Measurements from ENCODE around the gene PLPPR1.

The PLPPR1 gene

DNA sequence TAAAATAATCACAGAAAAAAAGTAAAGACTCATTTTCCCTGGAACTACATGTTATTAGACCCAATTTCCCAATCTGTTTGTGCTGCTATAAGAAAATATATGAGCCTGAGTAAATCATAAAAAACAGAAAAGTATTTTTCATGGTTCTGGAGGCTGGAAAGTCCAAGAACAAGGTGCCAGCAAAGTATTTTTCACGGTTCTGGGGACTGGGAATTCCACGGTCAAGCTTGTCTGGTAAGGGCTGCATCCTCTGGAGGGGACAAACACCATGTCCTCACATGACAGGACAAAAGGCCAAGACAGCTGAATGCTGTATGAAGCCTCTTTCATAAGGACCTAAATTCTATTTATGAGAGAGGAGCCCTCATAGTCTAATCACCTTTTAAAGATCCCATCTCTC lies 172.3 kb downstream of the PLPPR1 start:
- no peak for DNase-seq (ENCODE audit: extremely low read depth in 1 of 2, low read depth in 1 of 2)

DNA sequence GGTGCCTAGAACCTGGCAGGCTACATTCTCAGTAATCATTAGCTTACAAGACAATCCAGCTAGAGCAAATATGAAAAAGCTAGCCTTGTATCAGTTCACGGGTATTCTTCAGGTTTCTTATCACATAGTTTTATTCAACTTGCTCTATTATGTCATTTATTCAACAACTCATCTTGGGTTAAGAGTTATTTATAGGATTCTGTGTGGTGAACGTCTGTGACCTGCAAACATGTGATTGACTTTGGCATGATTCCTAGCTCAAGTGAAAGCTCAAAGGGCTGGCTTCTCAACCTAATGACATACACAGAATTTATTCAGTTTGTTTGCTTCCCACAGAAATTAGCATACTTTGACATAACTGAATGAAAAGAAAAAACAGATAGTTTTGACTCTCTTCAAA lies 173.1 kb downstream of the PLPPR1 start:
- no peak for DNase-seq (ENCODE audit: extremely low read depth in 1 of 2, low read depth in 1 of 2)

GRCh38 chr9:101209670-101210069 lies 181.1 kb downstream of the PLPPR1 start:
- no peak for DNase-seq (ENCODE audit: extremely low read depth in 1 of 2, low read depth in 1 of 2)

- no peak for DNase-seq (ENCODE audit: extremely low read depth in 1 of 2, low read depth in 1 of 2)
Measured at GRCh38 chr9:101212661-101213060, 184.1 kb downstream of the PLPPR1 start.

DNA sequence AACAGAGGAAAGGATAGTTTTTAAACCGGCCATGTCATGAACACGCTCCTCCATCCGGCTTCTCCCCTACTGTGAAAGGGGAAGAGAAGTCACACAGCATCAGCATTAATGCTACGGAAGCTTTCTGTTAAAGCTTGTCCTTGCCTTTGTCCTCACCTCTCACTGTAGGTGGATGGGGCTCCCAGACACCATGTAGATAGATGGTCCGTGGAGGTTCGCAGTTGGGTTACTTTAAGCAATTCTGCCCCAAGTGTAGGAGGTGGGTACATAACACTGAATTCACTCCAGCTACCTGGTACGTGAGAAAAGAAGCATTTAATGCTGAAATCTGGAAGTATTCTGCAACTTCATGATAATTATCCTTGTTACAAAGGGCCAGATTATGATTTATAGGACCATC lies 190.5 kb downstream of the PLPPR1 start:
- no peak for DNase-seq (ENCODE audit: extremely low read depth in 1 of 2, low read depth in 1 of 2)

DNA sequence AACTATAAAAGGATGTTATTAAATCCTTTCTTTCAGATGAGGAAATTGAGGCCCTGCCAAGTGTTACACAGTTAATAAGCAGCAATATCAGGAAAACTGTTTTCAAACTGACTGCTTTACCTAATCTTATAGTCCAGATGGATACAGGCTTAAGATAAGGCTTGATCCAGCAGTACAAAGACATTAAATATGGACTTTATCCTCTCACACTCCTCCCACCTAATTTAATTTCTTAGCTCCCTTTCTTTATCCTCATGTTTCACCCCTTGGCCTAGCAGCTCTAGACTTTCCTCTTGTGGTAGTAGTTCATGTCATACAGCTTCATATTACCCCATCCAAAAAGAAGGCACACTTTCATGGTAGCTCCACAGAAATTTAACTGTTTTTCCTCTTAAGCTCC lies 191.8 kb downstream of the PLPPR1 start:
- no peak for DNase-seq (ENCODE audit: extremely low read depth in 1 of 2, low read depth in 1 of 2)

DNA sequence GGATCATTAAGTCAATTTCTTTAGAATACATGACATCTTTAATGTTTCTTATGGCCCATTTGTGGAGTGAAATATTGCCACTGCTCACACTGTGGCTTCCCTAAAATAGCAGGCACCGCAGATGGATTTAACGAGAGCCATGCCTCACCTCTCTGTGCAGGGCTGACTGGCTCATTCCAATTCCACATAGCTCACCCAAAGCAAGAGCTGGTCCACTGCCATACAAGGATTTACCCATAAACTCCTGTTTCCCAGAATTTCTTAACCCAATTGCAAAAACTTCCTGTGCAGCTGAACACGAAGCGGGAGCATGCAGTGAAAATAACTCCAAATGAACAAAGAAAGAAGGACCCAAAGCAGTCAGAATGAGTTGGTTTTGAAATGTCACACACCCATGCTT lies 196.7 kb downstream of the PLPPR1 start:
- DNase-seq (ENCODE audit: extremely low read depth in 1 of 2, low read depth in 1 of 2): no peak

GRCh38 chr9:101226161-101226560 lies 197.6 kb downstream of the PLPPR1 start:
- DNase-seq (ENCODE audit: extremely low read depth in 1 of 2, low read depth in 1 of 2): no peak

- DNase-seq (ENCODE audit: extremely low read depth in 1 of 2, low read depth in 1 of 2): no peak
Measured at GRCh38 chr9:101226803-101227202, 198.3 kb downstream of the PLPPR1 start.

GRCh38 chr9:101229606-101230005 lies 201.1 kb downstream of the PLPPR1 start:
- no peak for DNase-seq (ENCODE audit: extremely low read depth in 1 of 2, low read depth in 1 of 2)

- DNase-seq (ENCODE audit: extremely low read depth in 1 of 2, low read depth in 1 of 2): no peak
Measured at GRCh38 chr9:101232405-101232977, 204.0 kb downstream of the PLPPR1 start.

DNA sequence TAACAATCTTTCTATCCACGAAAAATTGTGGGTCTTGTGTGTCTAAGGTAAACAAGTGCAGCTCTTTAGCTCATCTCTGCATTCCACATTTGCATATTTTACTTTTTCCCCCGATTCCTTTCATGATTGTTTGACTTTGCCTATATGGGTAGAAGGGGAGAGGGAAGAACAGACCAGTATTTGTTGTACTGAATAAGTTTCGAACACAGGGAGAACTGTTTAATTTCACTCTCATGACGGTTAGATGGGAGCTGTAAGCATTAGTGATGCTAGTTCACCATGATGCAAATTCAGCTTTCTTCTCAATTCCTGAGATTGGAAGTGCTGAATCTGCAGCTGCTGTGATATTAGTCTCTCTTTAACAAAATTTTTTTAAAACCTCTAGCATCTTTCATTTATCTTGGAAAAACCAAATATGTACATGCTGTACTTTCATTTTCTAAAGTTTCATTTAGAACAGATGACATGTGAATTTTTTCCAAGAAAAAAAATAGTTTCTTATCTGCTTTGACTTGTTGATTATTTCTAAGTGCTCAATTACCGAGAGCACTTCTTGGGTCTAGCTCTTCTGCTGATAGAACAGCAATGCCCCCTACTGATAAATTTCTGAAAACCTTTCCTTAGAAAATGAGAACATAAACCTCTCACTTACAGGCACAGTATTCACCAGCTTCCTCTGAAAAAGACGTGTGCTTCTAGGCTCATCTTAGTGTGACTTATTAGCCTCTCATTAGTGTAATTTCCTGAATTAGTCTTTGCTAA lies 206.8 kb downstream of the PLPPR1 start:
- no peak for DNase-seq (ENCODE audit: extremely low read depth in 1 of 2, low read depth in 1 of 2)

DNA sequence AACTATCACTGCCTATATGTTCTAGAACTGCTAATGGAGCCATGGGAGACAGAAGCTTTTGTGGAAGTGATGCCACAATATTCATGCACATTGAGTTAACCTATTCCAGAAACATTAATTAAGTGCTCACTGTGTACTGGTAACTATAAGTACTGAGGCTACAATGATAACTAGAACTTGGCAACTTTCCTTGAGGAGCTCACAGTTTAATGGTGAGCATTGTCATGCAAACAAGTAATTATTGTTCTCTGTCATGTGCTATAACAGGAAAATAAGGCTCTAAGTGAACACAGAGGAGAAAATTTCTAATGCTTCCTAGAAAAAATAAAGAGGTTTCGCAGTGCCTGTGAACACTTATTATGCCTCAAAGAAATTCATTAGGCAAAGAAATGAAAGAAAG lies 214.1 kb downstream of the PLPPR1 start:
- no peak for DNase-seq (ENCODE audit: extremely low read depth in 1 of 2, low read depth in 1 of 2)

GRCh38 chr9:101246691-101247090 lies 218.2 kb downstream of the PLPPR1 start:
- DNase-seq (ENCODE audit: extremely low read depth in 1 of 2, low read depth in 1 of 2): no peak

GRCh38 chr9:101247297-101247696 lies 218.8 kb downstream of the PLPPR1 start:
- DNase-seq (ENCODE audit: extremely low read depth in 1 of 2, low read depth in 1 of 2): no peak

DNA sequence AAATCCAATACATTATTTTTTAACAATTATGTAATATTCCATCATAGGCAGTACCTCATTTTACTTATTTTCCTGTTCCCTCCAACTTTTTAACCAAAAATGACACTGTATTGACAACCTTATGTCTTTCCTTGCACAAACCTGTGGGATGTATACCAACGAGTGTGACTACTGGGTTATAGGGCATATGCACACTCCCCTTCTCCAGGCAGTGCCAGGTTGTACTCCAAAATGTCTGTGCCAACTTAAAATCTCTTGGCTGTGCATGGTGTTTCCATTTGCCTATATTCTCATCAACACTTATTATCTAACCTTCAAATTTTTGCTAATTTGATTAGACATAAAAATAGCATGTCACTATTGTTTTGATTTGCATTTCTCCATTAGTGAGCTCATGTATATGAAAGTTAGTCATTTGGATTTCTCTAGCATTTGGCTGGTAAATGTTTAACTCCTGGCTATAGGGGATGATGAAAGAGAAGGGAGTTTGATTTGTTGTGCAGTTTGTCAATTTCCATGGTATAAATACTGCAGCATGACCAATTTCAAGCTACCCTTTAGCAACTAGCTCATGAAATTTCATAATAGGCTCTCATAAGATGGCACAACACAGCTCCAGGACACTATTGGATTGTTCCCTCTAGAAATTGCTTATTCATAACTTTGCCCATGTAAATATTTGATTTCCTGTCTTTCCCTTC lies 226.4 kb downstream of the PLPPR1 start:
- no peak for DNase-seq (ENCODE audit: extremely low read depth in 1 of 2, low read depth in 1 of 2)

DNA sequence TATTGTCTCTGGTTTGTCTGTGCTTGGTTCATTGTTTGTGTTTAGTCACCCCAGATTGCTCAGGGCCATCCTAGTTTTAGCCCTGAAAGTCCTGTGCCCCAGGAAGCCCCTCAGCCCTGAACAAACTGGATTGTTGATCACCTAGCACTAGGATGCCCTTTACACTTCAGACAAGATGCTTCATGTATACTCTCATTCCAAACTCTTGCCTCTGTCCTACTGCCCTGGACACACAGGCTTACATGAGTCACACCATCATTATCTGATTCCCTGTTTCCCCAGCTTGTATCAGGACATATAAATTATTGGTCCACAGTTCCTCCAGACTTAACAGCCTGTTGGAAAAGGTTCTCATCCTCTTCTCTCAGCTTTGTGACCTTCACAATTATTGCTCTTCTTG lies 236.2 kb downstream of the PLPPR1 start:
- no peak for DNase-seq (ENCODE audit: extremely low read depth in 1 of 2, low read depth in 1 of 2)

GRCh38 chr9:101265261-101265660 lies 236.7 kb downstream of the PLPPR1 start:
- no peak for DNase-seq (ENCODE audit: extremely low read depth in 1 of 2, low read depth in 1 of 2)

- no peak for DNase-seq (ENCODE audit: extremely low read depth in 1 of 2, low read depth in 1 of 2)
Measured at GRCh38 chr9:101268426-101268825, 239.9 kb downstream of the PLPPR1 start.

DNA sequence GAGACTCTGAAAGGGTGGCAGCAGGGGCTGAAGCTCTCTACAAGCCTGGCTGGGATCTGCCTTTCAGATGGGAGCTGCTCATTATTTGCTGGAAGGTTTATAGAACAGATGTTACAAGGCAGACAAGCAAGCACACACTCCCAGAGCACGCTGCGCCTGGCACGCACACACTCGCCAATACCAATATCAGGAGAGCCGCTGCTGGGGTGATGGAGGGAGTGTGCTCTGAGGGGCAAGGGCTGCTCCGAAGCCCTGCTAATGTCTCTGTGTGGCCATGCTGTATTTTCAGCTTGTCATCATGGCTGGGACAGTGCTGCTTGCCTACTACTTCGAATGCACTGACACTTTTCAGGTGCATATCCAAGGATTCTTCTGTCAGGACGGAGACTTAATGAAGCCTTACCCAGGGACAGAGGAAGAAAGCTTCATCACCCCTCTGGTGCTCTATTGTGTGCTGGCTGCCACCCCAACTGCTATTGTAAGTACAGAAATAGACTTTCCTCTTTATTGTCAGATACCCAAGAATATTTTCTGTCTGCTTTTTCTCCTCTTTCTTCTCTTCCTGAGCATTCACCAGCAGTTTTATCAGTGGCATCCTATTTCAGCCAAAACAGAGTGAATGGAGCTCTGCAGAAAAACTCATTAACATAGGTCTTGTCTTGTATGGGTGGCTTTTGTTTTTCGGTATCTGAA lies 241.2 kb downstream of the PLPPR1 start:
- no peak for DNase-seq (ENCODE audit: extremely low read depth in 1 of 2, low read depth in 1 of 2)

DNA sequence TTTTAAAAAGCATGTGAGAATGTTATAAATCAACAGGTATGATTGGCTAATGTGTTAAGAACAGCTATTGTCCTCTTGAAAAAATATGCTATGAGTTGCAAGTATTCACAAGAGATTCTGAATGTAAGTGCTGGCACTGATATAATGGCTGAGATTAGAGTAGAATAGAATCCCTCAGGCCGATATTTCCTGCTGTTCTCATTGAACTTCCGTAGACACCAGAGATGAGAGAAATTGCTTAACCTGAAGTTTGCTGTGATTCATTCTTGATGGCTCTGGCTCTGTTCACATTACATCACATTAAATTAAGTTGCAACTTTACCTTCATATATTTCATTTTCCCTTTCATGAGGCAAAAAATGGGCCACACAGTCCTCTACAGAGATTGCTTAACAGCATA lies 241.8 kb downstream of the PLPPR1 start:
- DNase-seq (ENCODE audit: extremely low read depth in 1 of 2, low read depth in 1 of 2): no peak

- DNase-seq (ENCODE audit: extremely low read depth in 1 of 2, low read depth in 1 of 2): no peak
Measured at GRCh38 chr9:101271102-101271501, 242.6 kb downstream of the PLPPR1 start.

Measured in activated CD8-positive, alpha-beta memory T cell treated with anti-CD3 and anti-CD28 coated beads for 1 hour (primary cell).